HG02852 (cell line): ENCODE measurements around the gene DDRGK1.
"Not testable (repeated sequence)": the region's sequence is repeated elsewhere in the genome, so short reads cannot be mapped to it uniquely, and the experiment has no call there.

Source experiments
- ATAC-seq: cut with Tn5 transposase; IDR thresholded peaks from one replicate; pipeline ENCODE4 v1.9.1; 2021; ENCODE audit warnings: mild to moderate bottlenecking, moderate library complexity; ENCODE audit not compliant: unreplicated experiment

Gene DDRGK1

GRCh38 chr20:3218307-3218988 is 14.0 kb upstream of the DDRGK1 start:
- peak; percentile 67 for ATAC-seq

- not testable (repeated sequence) for ATAC-seq
These were observed 11.0 kb upstream of the DDRGK1 start for GRCh38 chr20:3215359-3215917.

GRCh38 chr20:3213226-3213625 is 8.7 kb upstream of the DDRGK1 start:
- no peak for ATAC-seq

- ATAC-seq: no peak
These were observed 5.9 kb upstream of the DDRGK1 start for GRCh38 chr20:3210346-3210745.

- no peak for ATAC-seq
These were observed 5.5 kb upstream of the DDRGK1 start for GRCh38 chr20:3209946-3210317.

- ATAC-seq: no peak
These were observed 4.9 kb upstream of the DDRGK1 start, which contains the start of gene ITPA for GRCh38 chr20:3209257-3209945. TSS of gene ITPA (plus strand) at chr20:3209498. CDS start at chr20:3209552, 54 bp downstream.

- ATAC-seq: no peak
These were observed 4.3 kb upstream of the DDRGK1 start for GRCh38 chr20:3208786-3209256.

GRCh38 chr20:3203315-3204123 is 963 bp downstream of the DDRGK1 start:
- ATAC-seq: peak; percentile 30

- ATAC-seq: no peak
These were observed 1.5 kb downstream of the DDRGK1 start for GRCh38 chr20:3202965-3203314.

- no peak for ATAC-seq
These were observed 4.3 kb downstream of the DDRGK1 start for GRCh38 chr20:3199976-3200755.

- ATAC-seq: no peak
These were observed 5.3 kb downstream of the DDRGK1 start for GRCh38 chr20:3199206-3199605.

GRCh38 chr20:3195590-3196237 is 8.8 kb downstream of the DDRGK1 start:
- no peak for ATAC-seq

GRCh38 chr20:3194617-3195280 is 9.7 kb downstream of the DDRGK1 start:
- no peak for ATAC-seq

- ATAC-seq: no peak
These were observed 10.5 kb downstream of the DDRGK1 start for GRCh38 chr20:3193806-3194616.

GRCh38 chr20:3192226-3193015 is 12.1 kb downstream of the DDRGK1 start:
- no peak for ATAC-seq

- no peak for ATAC-seq
These were observed 13.8 kb downstream of the DDRGK1 start for GRCh38 chr20:3190681-3191111.

GRCh38 chr20:3189561-3190131 is 14.8 kb downstream of the DDRGK1 start:
- ATAC-seq: no peak
